H9 (cell line): ENCODE results near the gene PLEKHG5. TPM values are rescaled to one million over a fixed set of nuclear protein-coding genes. Genes with fewer than 3 reads are reported as not detected.

ENCODE experiments used
- DNase-seq: peaks from one replicate; pipeline ENCODE4 v3.0.0-alpha.2; 2017
- H2AFZ ChIP-seq: one replicate; pipeline ENCODE4 v1.6.1; 2013; ENCODE audit warnings: mild to moderate bottlenecking, low read length, control low read depth, moderate library complexity
- H2AK5ac ChIP-seq: 2 replicates; pipeline ENCODE4 v1.6.1; 2013; ENCODE audit warnings: low read length, control low read depth, mixed read lengths; ENCODE audit not compliant: insufficient read length
- H2BK120ac ChIP-seq: one replicate; pipeline ENCODE4 v1.6.1; 2013; ENCODE audit warnings: low read depth, mild to moderate bottlenecking, low read length, control low read depth, inconsistent platforms; ENCODE audit not compliant: poor library complexity, severe bottlenecking
- H2BK12ac ChIP-seq: 2 replicates; pipeline ENCODE4 v1.6.1; 2013; ENCODE audit warnings: low read length, control low read depth, mixed read lengths, low read depth; ENCODE audit not compliant: insufficient read length
- H2BK15ac ChIP-seq: 2 replicates; pipeline ENCODE4 v1.6.1; 2013; ENCODE audit warnings: low read depth, low read length, control low read depth
- H2BK20ac ChIP-seq: one replicate; pipeline ENCODE4 v1.6.1; 2013; ENCODE audit warnings: low read depth, mild to moderate bottlenecking, low read length, control low read depth, inconsistent platforms; ENCODE audit not compliant: poor library complexity, severe bottlenecking
- H2BK5ac ChIP-seq: 2 replicates; pipeline ENCODE4 v1.6.1; 2013; ENCODE audit warnings: low read length, control low read depth, mixed read lengths; ENCODE audit not compliant: insufficient read length
- H3K14ac ChIP-seq: 2 replicates; pipeline ENCODE4 v1.6.1; 2013; ENCODE audit warnings: low read length, control low read depth; ENCODE audit not compliant: insufficient read depth
- H3K18ac ChIP-seq: 2 replicates; pipeline ENCODE4 v1.6.1; 2013; ENCODE audit warnings: low read depth, mild to moderate bottlenecking, mixed read lengths, low read length, control low read depth; ENCODE audit not compliant: insufficient read length
- H3K23ac ChIP-seq: 2 replicates; pipeline ENCODE4 v1.6.1; 2013; ENCODE audit warnings: low read length, control low read depth, mixed read lengths, low read depth; ENCODE audit not compliant: insufficient read length
- H3K23me2 ChIP-seq: 2 replicates; pipeline ENCODE4 v1.6.1; 2013; ENCODE audit warnings: low read depth, mild to moderate bottlenecking, mixed read lengths, low read length, control low read depth; ENCODE audit not compliant: insufficient read length, poor library complexity, severe bottlenecking
- H3K27ac ChIP-seq: 2 replicates; pipeline ENCODE4 v1.5.1; 2013; ENCODE audit warnings: low read length, control low read depth, mixed read lengths, low read depth; ENCODE audit not compliant: insufficient read length
- H3K27me3 ChIP-seq: 2 replicates; pipeline ENCODE4 v1.6.1; 2013; ENCODE audit warnings: low read length, control low read depth, inconsistent platforms; ENCODE audit not compliant: insufficient read depth
- H3K4ac ChIP-seq: 2 replicates; pipeline ENCODE4 v1.6.1; 2013; ENCODE audit warnings: low read depth, mild to moderate bottlenecking, control low read depth, inconsistent platforms, low read length, moderate library complexity
- H3K4me1 ChIP-seq: 2 replicates; pipeline ENCODE4 v1.6.1; 2013; ENCODE audit warnings: low read length, control low read depth, inconsistent platforms; ENCODE audit not compliant: insufficient read depth
- H3K4me2 ChIP-seq: 2 replicates; pipeline ENCODE4 v1.6.1; 2013; ENCODE audit warnings: low read length, control low read depth, mixed read lengths; ENCODE audit not compliant: insufficient read length, insufficient read depth
- H3K56ac ChIP-seq: 2 replicates; pipeline ENCODE4 v1.6.1; 2013; ENCODE audit warnings: low read depth, mild to moderate bottlenecking, mixed read lengths, low read length, control low read depth; ENCODE audit not compliant: insufficient read length
- H3K79me1 ChIP-seq: 2 replicates; pipeline ENCODE4 v1.6.1; 2013; ENCODE audit warnings: low read depth, mild to moderate bottlenecking, moderate library complexity, low read length, control low read depth, inconsistent platforms; ENCODE audit not compliant: insufficient read depth, poor library complexity, severe bottlenecking
- H3K79me2 ChIP-seq: 2 replicates; pipeline ENCODE4 v1.6.1; 2013; ENCODE audit warnings: low read length, control low read depth, inconsistent platforms; ENCODE audit not compliant: insufficient read depth
- H3K9ac ChIP-seq: 2 replicates; pipeline ENCODE4 v1.6.1; 2013; ENCODE audit warnings: low read length, control low read depth, mixed read lengths; ENCODE audit not compliant: insufficient read length; ENCODE audit errors: extremely low read depth
- H3K9me3 ChIP-seq: one replicate; pipeline ENCODE4 v1.6.1; 2013; ENCODE audit warnings: low read depth, low read length, inconsistent platforms; ENCODE audit not compliant: control insufficient read depth
- H3T11ph ChIP-seq: one replicate; pipeline ENCODE4 v1.6.1; 2013; ENCODE audit warnings: mild to moderate bottlenecking, low read length, control low read depth, inconsistent platforms
- H4K20me1 ChIP-seq: one replicate; pipeline ENCODE4 v1.6.1; 2013; ENCODE audit not compliant: control insufficient read depth, insufficient read length, insufficient read depth
- H4K5ac ChIP-seq: 2 replicates; pipeline ENCODE4 v1.6.1; 2013; ENCODE audit warnings: low read depth, mild to moderate bottlenecking, mixed read lengths, low read length, control low read depth; ENCODE audit not compliant: insufficient read length
- H4K8ac ChIP-seq: replicated peaks from 2 replicates; pipeline ENCODE4 v1.6.1; 2013; ENCODE audit warnings: low read length, control low read depth, mixed read lengths, low read depth; ENCODE audit not compliant: insufficient read length
- H4K91ac ChIP-seq: 2 replicates; pipeline ENCODE4 v1.6.1; 2013; ENCODE audit warnings: low read depth, mild to moderate bottlenecking, moderate library complexity, mixed read lengths, low read length, control low read depth; ENCODE audit not compliant: insufficient read length
- H3K27ac Mint-ChIP-seq, 3 experiments: 2 replicates in 2 of 3; 3 replicates in 1 of 3; pipeline ENCODE4 v1.8.0; 2020 to 2021; ENCODE audit warnings: mixed read lengths in 3 of 3, mild to moderate bottlenecking in 1 of 3, moderate library complexity in 1 of 3
- H3K27me3 Mint-ChIP-seq: 2 replicates; pipeline ENCODE4 v1.8.0; 2021; ENCODE audit warnings: low read depth, mild to moderate bottlenecking, moderate library complexity, mixed read lengths
- H3K36me3 Mint-ChIP-seq, 3 experiments: 2 replicates in 2 of 3; 3 replicates in 1 of 3; pipeline ENCODE4 v1.8.0; 2020 to 2021; ENCODE audit warnings: low read depth in 3 of 3, mixed read lengths in 3 of 3; ENCODE audit not compliant: insufficient read depth in 1 of 3
- H3K4me1 Mint-ChIP-seq, 2 experiments: 2 replicates each; pipeline ENCODE4 v1.8.0; 2020; ENCODE audit warnings: mixed read lengths in 2 of 2
- H3K4me3 Mint-ChIP-seq, 2 experiments: 2 replicates in 1 of 2; 3 replicates in 1 of 2; pipeline ENCODE4 v1.8.0; 2020 to 2021; ENCODE audit warnings: mild to moderate bottlenecking in 2 of 2, mixed read lengths in 2 of 2, moderate library complexity in 1 of 2
- H3K9me3 Mint-ChIP-seq, 2 experiments: 2 replicates in 1 of 2; 3 replicates in 1 of 2; pipeline ENCODE4 v1.8.0; 2020; ENCODE audit warnings: mild to moderate bottlenecking in 2 of 2, mixed read lengths in 2 of 2, moderate library complexity in 1 of 2
- CTCF ChIP-seq: fragments of 200-600 bp; sonication (generic); conservative IDR thresholded peaks from 3 replicates; pipeline ENCODE4 v1.8.0; 2021; ENCODE audit warnings: antibody characterized with exemption, mild to moderate bottlenecking
- WGBS: extraction: QIAGEN DNeasy Blood & Tissue Kit; methylation state at CpG from one replicate; pipeline ENCODE4 v1.1.7; 2013; ENCODE audit warnings: missing lambda C conversion rate, low lambda C conversion rate, mixed read lengths; ENCODE audit not compliant: insufficient read length; ENCODE audit errors: extremely low coverage; 5-methylcytosine and 5-hydroxymethylcytosine counted together
- total RNA-seq: library from RNA; stranded (reverse); gene quantifications from 2 replicates; pipeline ENCODE4 v1.2.1, GENCODE V29; 2021

Gene PLEKHG5
- total RNA-seq, 1 experiment from 2014 or later = 22.3 TPM

GRCh38 chr1:6450005-6450450 lies 41.4 kb downstream of the PLEKHG5 start:
- no CpG with 5 or more reads among the region's 7 CpGs for WGBS

More at GRCh38 chr1:6450005-6450450, 41.4 kb downstream of the PLEKHG5 start:
- Histone ChIP-seq H3K4ac (no peak overlapping the region), H4K5ac (no peak overlapping the region), H2BK12ac (no peak overlapping the region), H2BK120ac (no peak overlapping the region), H3K4me2 (no peak overlapping the region), H3K79me2 (no peaks in the 10 kb centered on the region), H2BK20ac (no peak overlapping the region), H2AK5ac (no peak overlapping the region), H3T11ph (no peak overlapping the region), H3K79me1 (no peaks in the 10 kb centered on the region), H3K23me2 (peaks cover 2% of the 10 kb centered on the region), H4K20me1 (no peaks in the 10 kb centered on the region), H2BK15ac (no peak overlapping the region), H2AFZ (no peak overlapping the region), H4K8ac (no peak overlapping the region), H3K14ac (no peak overlapping the region), H3K23ac (no peak overlapping the region), H3K18ac (no peak overlapping the region), H3K4me1 (no peaks in the 10 kb centered on the region; the same call in 1 of the 2 replicates), H4K91ac (no peak overlapping the region), H3K27ac (no peak overlapping the region), H3K9ac (no peak overlapping the region), H3K27me3 (no peaks in the 10 kb centered on the region), H2BK5ac (no peak overlapping the region), H3K56ac (no peak overlapping the region), H3K9me3 (no peaks in the 10 kb centered on the region)
- peak overlapping the region in 1 of 2 experiments; percentile 74; a peak in 2 of 5 replicates for H3K4me3 Mint-ChIP-seq
- no peak for DNase-seq
- no peak for TF ChIP-seq CTCF
- H3K36me3 Mint-ChIP-seq = peaks cover 0 to 6% (median 0%) of the 10 kb centered on the region in 3 experiments; a peak in 3 of 7 replicates
- peaks cover 18 to 36% of the 10 kb centered on the region in 2 experiments for H3K4me1 Mint-ChIP-seq
- H3K27me3 Mint-ChIP-seq = peaks cover under 1% of the 10 kb centered on the region
- H3K9me3 Mint-ChIP-seq = no peaks in the 10 kb centered on the region
- no peak overlapping the region for H3K27ac Mint-ChIP-seq
